ENCODE data around the gene TSPEAR. TPM values are rescaled to one million over a fixed set of nuclear protein-coding genes. Genes with fewer than 3 reads are reported as not detected.

Gene TSPEAR
- total and polyA plus RNA-seq, 2 of the 13 experiments (the other 11 are each of a cell fraction or from before 2014, with no cell fraction given) = 0.07 to 0.32 TPM

GRCh38 chr21:44612029-44612486, 99.3 kb downstream of the TSPEAR start, which contains the start of gene KRTAP10-8:
KRTAP10-8 (plus strand) TSS chr21:44612079; CDS start chr21:44612101, 22 bp downstream.
- CTCF ChIA-PET (ENCODE audit: low intra/inter-chr PET ratio, low total read pairs) = no interaction called here
- no peak within 1 kb of the TSS for H3K4me2 ChIP-seq (ENCODE audit: low read depth, low read length)
- no peak for ATAC-seq
- no peak for FAIRE-seq
- peaks cover 24% of the 10 kb centered on the region; the same call in 1 of the 2 replicates for H3K9me3 ChIP-seq (ENCODE audit: low read length)
- no peak for DNase-seq (ENCODE audit: low spot score)
- no peak within 1 kb of the TSS for H3K27ac ChIP-seq (ENCODE audit: extremely low read length, insufficient read depth, low read length)
- H3K36me3 ChIP-seq (replicated peaks in 1 of 2; ENCODE audit: control insufficient read depth in 1 of 2, insufficient read depth in 2 of 2, low read length in 2 of 2) = no peaks in the 10 kb centered on the region
- TF ChIP-seq SRSF9 (IDR thresholded peaks at IDR 0.05; ENCODE audit: borderline replicate concordance, insufficient read depth, low read depth, low read length, poor library complexity, severe bottlenecking) = no peak
- no peak for TF ChIP-seq ZNF512 (CRISPR knock-in tag; IDR thresholded peaks at IDR 0.05)
- TF ChIP-seq RCOR2 (CRISPR knock-in tag; IDR thresholded peaks at IDR 0.05) = no peak
- no peak for TF ChIP-seq SCMH1 (CRISPR knock-in tag; IDR thresholded peaks at IDR 0.05; ENCODE audit: borderline replicate concordance)
- no peak for TF ChIP-seq CSRNP1 (CRISPR knock-in tag; IDR thresholded peaks at IDR 0.05)
- TF ChIP-seq FOXA3 (CRISPR knock-in tag; IDR thresholded peaks at IDR 0.05) = no peak
- H2AFZ ChIP-seq (ENCODE audit: low read length) = no peak within 1 kb of the TSS
- no peaks in the 10 kb centered on the region for H3K4me1 ChIP-seq (ENCODE audit: insufficient read depth, low read length)
- no peaks in the 10 kb centered on the region for H4K20me1 ChIP-seq (ENCODE audit: insufficient read depth, low read length)
- intact Hi-C loops (cut with micrococcal nuclease; ENCODE audit: unreplicated experiment) = no loop called here
- POLR2A ChIA-PET = no interaction called here
- H3K4me3 ChIP-seq (replicated peaks in 1 of 3; ENCODE audit: insufficient read depth in 1 of 3, low read depth in 2 of 3, low read length in 3 of 3) = no peak within 1 kb of the TSS
- H3K27me3 ChIP-seq (ENCODE audit: control insufficient read depth in 1 of 2, insufficient read depth in 2 of 2, low read length in 2 of 2) = peaks cover 1 to 25% of the 10 kb centered on the region in 2 experiments; a peak in 3 of 5 replicates
- H3K9ac ChIP-seq (ENCODE audit: insufficient read depth, low read depth, low read length) = no peak within 1 kb of the TSS
- no TSS peak for BruUV-seq (replicated peaks)
- in situ Hi-C loops (cut with HindIII; ENCODE audit: extremely low pct_ligation_motif_present, low pct_unique_long_range_greater_than_20kb) = no loop called here
- H3K79me2 ChIP-seq (ENCODE audit: insufficient read depth, low read length) = no peaks in the 10 kb centered on the region
- WGBS (ENCODE audit: low lambda C conversion rate) = 100% methylated on average over 2 of the region's 8 CpGs
